ENCODE results near the gene DDX27. TPM values are rescaled to one million over a fixed set of nuclear protein-coding genes. Genes with fewer than 3 reads are reported as not detected.

Gene DDX27
- total RNA-seq, 2 donors from 2014 or later, result 18.2 to 42.8 TPM

DNA sequence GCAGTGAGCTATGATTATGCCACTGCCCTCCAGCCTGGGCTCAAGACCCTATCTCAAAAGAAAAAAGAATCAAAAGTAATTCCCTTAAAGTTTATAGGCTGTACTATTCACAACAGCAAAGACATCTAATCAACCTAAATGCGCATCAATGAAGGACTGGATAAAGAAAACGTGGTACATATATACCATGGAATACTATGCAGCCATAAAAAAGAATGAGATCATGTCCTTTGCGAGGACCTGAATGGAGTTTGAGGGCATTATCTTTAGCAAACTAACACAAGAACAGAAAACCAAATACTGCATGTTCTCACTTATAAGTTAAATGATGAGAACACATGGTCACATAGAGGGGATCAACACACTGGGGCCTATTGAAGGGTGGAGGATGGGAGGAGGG lies 42.0 kb downstream of the DDX27 start:
- 96 to 100% methylated on average over 3 of the region's 3 CpGs for WGBS, 2 donors
- TF ChIP-seq, protein P1, sequence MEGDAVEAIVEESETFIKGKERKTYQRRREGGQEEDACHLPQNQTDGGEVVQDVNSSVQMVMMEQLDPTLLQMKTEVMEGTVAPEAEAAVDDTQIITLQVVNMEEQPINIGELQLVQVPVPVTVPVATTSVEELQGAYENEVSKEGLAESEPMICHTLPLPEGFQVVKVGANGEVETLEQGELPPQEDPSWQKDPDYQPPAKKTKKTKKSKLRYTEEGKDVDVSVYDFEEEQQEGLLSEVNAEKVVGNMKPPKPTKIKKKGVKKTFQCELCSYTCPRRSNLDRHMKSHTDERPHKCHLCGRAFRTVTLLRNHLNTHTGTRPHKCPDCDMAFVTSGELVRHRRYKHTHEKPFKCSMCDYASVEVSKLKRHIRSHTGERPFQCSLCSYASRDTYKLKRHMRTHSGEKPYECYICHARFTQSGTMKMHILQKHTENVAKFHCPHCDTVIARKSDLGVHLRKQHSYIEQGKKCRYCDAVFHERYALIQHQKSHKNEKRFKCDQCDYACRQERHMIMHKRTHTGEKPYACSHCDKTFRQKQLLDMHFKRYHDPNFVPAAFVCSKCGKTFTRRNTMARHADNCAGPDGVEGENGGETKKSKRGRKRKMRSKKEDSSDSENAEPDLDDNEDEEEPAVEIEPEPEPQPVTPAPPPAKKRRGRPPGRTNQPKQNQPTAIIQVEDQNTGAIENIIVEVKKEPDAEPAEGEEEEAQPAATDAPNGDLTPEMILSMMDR (IDR thresholded peaks at IDR 0.05), result no peak
- TF ChIP-seq POLR2A (IDR thresholded peaks at IDR 0.05), result no peak
- Histone ChIP-seq H3K27ac (no peak overlapping the region), H3K9me3 (no peaks in the 10 kb centered on the region), H3K27me3 (no peaks in the 10 kb centered on the region), H3K4me1 (peaks cover 4% of the 10 kb centered on the region), H3K4me3 (no peak overlapping the region), H3K36me3 (replicated peaks in 1 of 2; ENCODE audit: insufficient read depth in 1 of 2, low read depth in 2 of 2) (peaks cover 0 to 35% of the 10 kb centered on the region in 2 donors)
- intact Hi-C loops (cut with DNase I), result no loop called here
- no peak for ATAC-seq
- no peak for DNase-seq

DNA sequence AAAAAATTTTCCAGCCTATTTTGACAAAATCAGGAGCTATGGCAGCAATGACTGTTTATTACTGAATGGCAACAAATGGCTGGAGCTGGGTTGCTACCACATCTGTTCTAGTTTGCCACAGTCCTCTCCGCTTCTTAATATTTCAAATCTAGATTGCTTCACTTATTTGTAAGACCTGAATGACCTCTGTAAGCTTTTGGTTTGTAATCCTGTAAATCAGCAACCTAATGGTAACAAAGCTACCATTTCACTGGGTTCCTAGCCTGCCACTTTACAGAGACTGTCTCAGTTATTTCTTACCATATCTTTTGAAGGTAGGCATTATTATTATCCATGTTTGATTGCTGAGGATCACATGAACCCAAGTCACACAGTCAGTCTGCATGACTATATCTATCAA lies 43.2 kb downstream of the DDX27 start:
- H3K9me3 ChIP-seq, result no peaks in the 10 kb centered on the region
- no peak overlapping the region for H3K4me3 ChIP-seq
- peaks cover 4% of the 10 kb centered on the region for H3K4me1 ChIP-seq
- intact Hi-C loops (cut with DNase I), result no loop called here
- TF ChIP-seq POLR2A (IDR thresholded peaks at IDR 0.05), result no peak
- TF ChIP-seq, protein P1 (IDR thresholded peaks at IDR 0.05), result no peak
- DNase-seq (no peak), ATAC-seq (no peak)
- no peak overlapping the region for H3K27ac ChIP-seq
- peaks cover 0 to 24% of the 10 kb centered on the region in 2 donors for H3K36me3 ChIP-seq (replicated peaks in 1 of 2; ENCODE audit: insufficient read depth in 1 of 2, low read depth in 2 of 2)
- WGBS, 2 donors, result 0 to 46% methylated on average over 1 of the region's 1 CpG
- no peaks in the 10 kb centered on the region for H3K27me3 ChIP-seq

DNA sequence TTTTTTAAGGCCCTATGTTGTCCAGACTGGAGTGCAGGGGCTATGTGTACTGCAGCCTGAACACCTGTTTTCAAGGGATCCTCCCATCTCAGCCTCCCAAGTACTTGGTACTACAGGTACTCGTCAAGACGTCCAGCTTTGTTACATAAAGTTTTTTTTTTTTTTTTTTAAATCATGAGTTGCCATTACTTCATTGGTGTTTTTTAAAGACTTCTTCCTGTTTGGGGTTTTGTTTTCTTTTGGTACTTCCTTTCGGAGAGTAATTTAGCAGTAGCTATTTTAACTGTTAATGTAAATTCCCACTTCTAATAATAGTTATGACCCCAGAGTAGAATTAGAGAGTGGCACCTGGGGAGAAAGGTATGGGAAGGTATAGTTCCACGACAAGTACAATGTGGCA lies 48.1 kb downstream of the DDX27 start:
- H3K27ac ChIP-seq, result no peak overlapping the region
- H3K9me3 ChIP-seq, result no peaks in the 10 kb centered on the region
- DNase-seq (no peak), ATAC-seq (no peak)
- TF ChIP-seq, protein P1 (IDR thresholded peaks at IDR 0.05), result no peak
- no peak for TF ChIP-seq POLR2A (IDR thresholded peaks at IDR 0.05)
- intact Hi-C loops (cut with DNase I), result no loop called here
- peaks cover 25% of the 10 kb centered on the region for H3K4me1 ChIP-seq
- H3K4me3 ChIP-seq, result no peak overlapping the region
- 64 to 78% methylated on average over 4 of the region's 4 CpGs for WGBS, 2 donors
- peaks cover 5 to 18% of the 10 kb centered on the region in 2 donors for H3K36me3 ChIP-seq (replicated peaks in 1 of 2; ENCODE audit: insufficient read depth in 1 of 2, low read depth in 2 of 2)
- no peaks in the 10 kb centered on the region for H3K27me3 ChIP-seq

DNA sequence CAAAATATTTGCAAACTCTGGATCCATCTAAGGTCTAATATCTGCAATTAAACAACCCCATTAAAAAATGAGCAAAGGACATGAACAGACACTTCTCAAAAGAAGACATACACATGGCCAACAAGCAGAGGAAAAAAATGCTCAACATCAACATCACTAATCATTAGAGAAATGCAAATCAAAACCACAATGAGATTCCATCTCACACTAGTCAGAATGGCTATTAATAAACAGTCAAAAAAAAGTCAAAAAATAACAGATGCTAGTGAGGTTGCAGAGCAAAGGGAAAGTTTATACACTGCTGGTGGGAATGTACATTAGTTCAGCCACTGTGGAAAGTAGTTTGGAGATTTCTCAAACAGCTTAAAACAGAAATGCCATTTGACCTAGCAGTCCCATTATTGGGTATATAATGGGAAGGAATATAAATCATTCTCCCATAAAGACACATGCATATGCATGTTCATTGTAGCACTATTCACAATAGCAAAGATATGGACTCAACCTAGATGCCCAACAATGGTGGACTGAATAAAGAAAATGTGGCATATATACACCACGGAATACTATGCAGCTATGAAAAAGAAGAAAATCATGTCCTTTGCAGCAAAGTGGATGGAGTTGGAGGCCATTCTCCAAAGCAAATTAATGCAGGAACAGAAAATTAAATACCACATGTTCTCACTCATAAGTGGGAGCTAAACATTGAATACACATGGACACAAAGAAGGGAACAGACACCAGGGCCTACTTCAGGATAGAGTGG lies 49.6 kb downstream of the DDX27 start:
- Histone ChIP-seq H3K9me3 (no peaks in the 10 kb centered on the region), H3K36me3 (replicated peaks in 1 of 2; ENCODE audit: insufficient read depth in 1 of 2, low read depth in 2 of 2) (peaks cover 5 to 11% of the 10 kb centered on the region in 2 donors), H3K27ac (no peak overlapping the region), H3K4me3 (no peak overlapping the region), H3K27me3 (no peaks in the 10 kb centered on the region), H3K4me1 (peaks cover 25% of the 10 kb centered on the region)
- TF ChIP-seq, protein P1 (IDR thresholded peaks at IDR 0.05), result no peak
- TF ChIP-seq POLR2A (IDR thresholded peaks at IDR 0.05), result no peak
- no peak for DNase-seq
- ATAC-seq, result no peak
- intact Hi-C loops (cut with DNase I), result no loop called here
- 89 to 100% methylated on average over 1 of the region's 1 CpG for WGBS, 2 donors

DNA sequence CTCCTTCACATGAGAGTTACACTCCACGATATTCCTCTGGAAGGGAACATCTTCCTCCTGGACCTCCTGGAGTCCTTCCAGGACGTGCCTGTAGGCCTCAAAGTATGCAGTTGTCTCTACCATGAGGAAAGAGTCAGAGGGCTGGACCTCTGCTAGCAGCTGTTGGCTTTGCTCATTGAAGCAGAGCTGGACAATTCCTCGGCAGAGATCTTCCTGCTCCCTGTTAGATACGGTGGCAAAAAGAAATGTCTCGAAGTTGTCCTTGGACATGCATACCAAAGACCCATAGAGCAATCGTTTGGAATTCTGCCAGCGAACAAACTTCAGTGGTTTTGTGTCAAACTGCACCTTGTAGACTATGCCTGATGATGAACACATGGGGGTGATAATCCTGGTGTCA lies 51.0 kb downstream of the DDX27 start:
- WGBS, 2 donors, result 73 to 79% methylated on average over 7 of the region's 7 CpGs
- no peak overlapping the region for H3K4me3 ChIP-seq

More for the DNA sequence above, 51.0 kb downstream of the DDX27 start:
- no peak overlapping the region for H3K27ac ChIP-seq
- no peaks in the 10 kb centered on the region for H3K9me3 ChIP-seq
- TF ChIP-seq POLR2A (IDR thresholded peaks at IDR 0.05), result no peak
- TF ChIP-seq, protein P1 (IDR thresholded peaks at IDR 0.05), result no peak
- intact Hi-C loops (cut with DNase I), result no loop called here
- H3K36me3 ChIP-seq (replicated peaks in 1 of 2; ENCODE audit: insufficient read depth in 1 of 2, low read depth in 2 of 2), result peaks cover 5% of the 10 kb centered on the region in 2 donors
- DNase-seq (no peak), ATAC-seq (no peak)
- peaks cover 25% of the 10 kb centered on the region for H3K4me1 ChIP-seq
- H3K27me3 ChIP-seq, result no peaks in the 10 kb centered on the region
